ENCODE results near the gene STK17B.

STK17B gene

GRCh38 chr2:196183528-196184231 is 12.3 kb upstream of the STK17B start:
- peak; percentile 30 for DNase-seq

GRCh38 chr2:196183172-196183473 is 11.7 kb upstream of the STK17B start:
- no peak for DNase-seq

- DNase-seq: no peak
Measured at GRCh38 chr2:196182439-196183171, 11.2 kb upstream of the STK17B start.

GRCh38 chr2:196181484-196181883 is 10.1 kb upstream of the STK17B start:
- DNase-seq: no peak

GRCh38 chr2:196177124-196177523 is 5.7 kb upstream of the STK17B start:
- peak; percentile 30 for DNase-seq

- peak; percentile 93 for DNase-seq
Measured at GRCh38 chr2:196176142-196176738, 4.9 kb upstream of the STK17B start.

GRCh38 chr2:196174404-196174803 is 3.0 kb upstream of the STK17B start:
- DNase-seq: no peak

- DNase-seq: no peak
Measured at GRCh38 chr2:196173505-196173904, 2.1 kb upstream of the STK17B start.

- DNase-seq: no peak
Measured at GRCh38 chr2:196172951-196173350, 1.6 kb upstream of the STK17B start.

GRCh38 chr2:196171946-196172345 is 568 bp upstream of the STK17B start:
- no peak for DNase-seq

- DNase-seq: peak; percentile 70
Measured at GRCh38 chr2:196170606-196171247, 651 bp downstream of the STK17B start.

- peak; percentile 76 for DNase-seq
Measured at GRCh38 chr2:196170213-196170605, 1.2 kb downstream of the STK17B start.

GRCh38 chr2:196169516-196169915 is 1.9 kb downstream of the STK17B start:
- DNase-seq: no peak

GRCh38 chr2:196168181-196168580 is 3.2 kb downstream of the STK17B start:
- DNase-seq: no peak

GRCh38 chr2:196167666-196168065 is 3.7 kb downstream of the STK17B start:
- DNase-seq: no peak

GRCh38 chr2:196166876-196167275 is 4.5 kb downstream of the STK17B start:
- peak; percentile 74 for DNase-seq

GRCh38 chr2:196165016-196165415 is 6.4 kb downstream of the STK17B start:
- peak; percentile 61 for DNase-seq

GRCh38 chr2:196163285-196163684 is 8.1 kb downstream of the STK17B start:
- DNase-seq: peak; percentile 67

GRCh38 chr2:196162586-196163175 is 8.7 kb downstream of the STK17B start:
- no peak for DNase-seq

- no peak for DNase-seq
Measured at GRCh38 chr2:196160946-196161345, 10.4 kb downstream of the STK17B start.

- peak; percentile 91 for DNase-seq
Measured at GRCh38 chr2:196160101-196160500, 11.3 kb downstream of the STK17B start.

- DNase-seq: no peak
Measured at GRCh38 chr2:196159221-196159892, 12.0 kb downstream of the STK17B start.

- no peak for DNase-seq
Measured at GRCh38 chr2:196155575-196155974, 15.8 kb downstream of the STK17B start.

Data from CD4-positive, alpha-beta T cell treated with Interleukin-10 for 1 hour (primary cell).